HepG2 (cell line): ENCODE measurements around the gene CFAP92. TPM values are rescaled to one million over a fixed set of nuclear protein-coding genes. Genes with fewer than 3 reads are reported as not detected.
A peak's percentile ranks its signal among the peaks of the same experiment; 100 is the strongest.

Source experiments
- ATAC-seq: fragments of 200-7000 bp; cut with Tn5 transposase; 3 replicates; pipeline ENCODE4 v1.9.1; 2020; ENCODE audit warnings: mild to moderate bottlenecking, moderate library complexity
- BruUV-seq: library from RNA; stranded (reverse); fragments of 400-500 nt; replicated peaks from 2 replicates; lab custom pipeline; 2021; lab: Mats Ljungman, UMichigan
- CTCF ChIA-PET: fragments of 300-600 bp; formaldehyde crosslinking; extraction: SDS; loops from one replicate; lab custom pipeline; 2021; ENCODE audit warnings: low total read pairs, inconsistent platforms, low intra/inter-chr PET ratio; lab: Yijun Ruan, JAX
- POLR2A ChIA-PET: fragments of 350-600 bp; sonication (Branson Sonifier 250); formaldehyde crosslinking; loops from one replicate; lab custom pipeline; 2020; ENCODE audit warnings: antibody characterized with exemption, inconsistent platforms; lab: Yijun Ruan, JAX
- DNase-seq: peaks from one replicate; pipeline ENCODE4 v3.0.0-alpha.2; 2015; ENCODE audit warnings: low spot score
- FAIRE-seq: peaks from 3 replicates; lab custom pipeline; 2011; peaks lifted over from hg19 to GRCh38; lab: Jason Lieb, UNC
- H2AFZ ChIP-seq: one replicate; pipeline ENCODE4 v1.6.1; 2011; ENCODE audit warnings: low read length, inconsistent platforms
- H3K27ac ChIP-seq: fragments of 300-600 bp; 3 replicates; pipeline ENCODE4 v1.8.0; 2011; ENCODE audit warnings: mixed run types, mild to moderate bottlenecking, mixed read lengths, low read length, inconsistent platforms; ENCODE audit not compliant: insufficient read depth; ENCODE audit errors: extremely low read length
- H3K27me3 ChIP-seq, 2 experiments: fragments of 200-600 bp in 1 of 2; 2 replicates in 1 of 2; 3 replicates in 1 of 2; pipeline versions ENCODE4 v1.6.0 to v1.8.0; 2011; ENCODE audit warnings: low read length in 2 of 2, mild to moderate bottlenecking in 2 of 2, moderate library complexity in 2 of 2, inconsistent platforms in 1 of 2; ENCODE audit not compliant: insufficient read depth in 2 of 2, control insufficient read depth in 1 of 2
- H3K36me3 ChIP-seq, 2 experiments: fragments of 200-600 bp in 1 of 2; replicated peaks in 1 of 2; 2 replicates in 1 of 2; 3 replicates in 1 of 2; pipeline versions ENCODE4 v1.5.1 to v1.8.0; 2011; ENCODE audit warnings: low read length in 2 of 2, inconsistent platforms in 1 of 2; ENCODE audit not compliant: insufficient read depth in 2 of 2, control insufficient read depth in 1 of 2
- H3K4me1 ChIP-seq: 2 replicates; pipeline ENCODE4 v1.5.1; 2012; ENCODE audit warnings: low read length, inconsistent platforms; ENCODE audit not compliant: insufficient read depth
- H3K4me2 ChIP-seq: 2 replicates; pipeline ENCODE4 v1.6.0; 2011; ENCODE audit warnings: low read depth, low read length, inconsistent platforms
- H3K4me3 ChIP-seq, 3 experiments: fragments of 200-600 bp in 1 of 3; sonication (generic), shearing (Covaris generic) in 1 of 3; replicated peaks in 1 of 3; 2 replicates each; pipeline ENCODE4 v1.5.1; 2011 to 2016; ENCODE audit warnings: low read length in 3 of 3, inconsistent platforms in 2 of 3, low read depth in 2 of 3, mild to moderate bottlenecking in 2 of 3, control low read depth in 1 of 3, mixed read lengths in 1 of 3; ENCODE audit not compliant: insufficient read depth in 1 of 3
- H3K79me2 ChIP-seq: one replicate; pipeline ENCODE4 v1.6.1; 2011; ENCODE audit warnings: low read length, inconsistent platforms; ENCODE audit not compliant: insufficient read depth
- H3K9ac ChIP-seq: 2 replicates; pipeline ENCODE4 v1.6.0; 2011; ENCODE audit warnings: mild to moderate bottlenecking, low read depth, low read length, inconsistent platforms; ENCODE audit not compliant: insufficient read depth
- H3K9me3 ChIP-seq: 2 replicates; pipeline ENCODE4 v1.5.1; 2012; ENCODE audit warnings: mild to moderate bottlenecking, low read length
- H4K20me1 ChIP-seq: 2 replicates; pipeline ENCODE4 v1.6.0; 2011; ENCODE audit warnings: inconsistent platforms, mild to moderate bottlenecking, low read length, moderate library complexity; ENCODE audit not compliant: insufficient read depth
- ETV5 ChIP-seq: IDR thresholded peaks from 2 replicates; pipeline ENCODE4 v1.6.1; 2018; ENCODE audit warnings: missing biosample characterization, missing genetic modification reagents, inconsistent platforms, borderline replicate concordance
- MAFF ChIP-seq: IDR thresholded peaks from 2 replicates; pipeline ENCODE4 v1.6.1; 2011; ENCODE audit warnings: low read depth, low read length, improper control_type of control experiment
- MAFK ChIP-seq, 2 experiments: IDR thresholded peaks in 1 of 2; conservative IDR thresholded peaks in 1 of 2; 2 replicates each; pipeline ENCODE4 v1.6.1; 2011; ENCODE audit warnings: improper control_type of control experiment in 2 of 2, low read length in 2 of 2
- NCOA5 ChIP-seq: sonication (generic); formaldehyde crosslinking; IDR thresholded peaks from 2 replicates; pipeline ENCODE4 v1.4.0; 2020; ENCODE audit warnings: missing genetic modification reagents
- NFE2L2 ChIP-seq: fragments of 150-350 bp; IDR thresholded peaks from 2 replicates; pipeline ENCODE4 v1.6.1; 2014; ENCODE audit warnings: low read length
- NRL ChIP-seq: sonication (generic); formaldehyde crosslinking; IDR thresholded peaks from 2 replicates; pipeline ENCODE4 v1.5.0; 2020; ENCODE audit warnings: missing genetic modification reagents, mild to moderate bottlenecking, moderate library complexity, borderline replicate concordance
- PRMT3 ChIP-seq: sonication (generic); formaldehyde crosslinking; IDR thresholded peaks from 2 replicates; pipeline ENCODE4 v1.8.1; 2022; ENCODE audit warnings: low read depth, mild to moderate bottlenecking, moderate library complexity, missing genetic modification reagents, borderline replicate concordance
- RARG ChIP-seq: sonication (generic); formaldehyde crosslinking; IDR thresholded peaks from 2 replicates; pipeline ENCODE4 v1.4.0; 2020; ENCODE audit warnings: low read depth, mild to moderate bottlenecking, missing genetic modification reagents
- SMC3 ChIP-seq: IDR thresholded peaks from 2 replicates; pipeline ENCODE4 v1.6.1; 2011; ENCODE audit warnings: low read length, improper control_type of control experiment
- ZBTB38 ChIP-seq: sonication (generic); formaldehyde crosslinking; IDR thresholded peaks from 2 replicates; pipeline ENCODE4 v1.5.1; 2020; ENCODE audit warnings: mild to moderate bottlenecking, missing genetic modification reagents
- ZFP90 ChIP-seq: sonication (generic); formaldehyde crosslinking; IDR thresholded peaks from 2 replicates; pipeline ENCODE4 v1.8.0; 2022; ENCODE audit warnings: missing genetic modification reagents, mild to moderate bottlenecking, inconsistent platforms, borderline replicate concordance
- ZMYM4 ChIP-seq: sonication (generic); formaldehyde crosslinking; IDR thresholded peaks from 2 replicates; pipeline ENCODE4 v1.8.1; 2023; ENCODE audit warnings: mild to moderate bottlenecking, missing genetic modification reagents
- ZNF891 ChIP-seq: sonication (generic); formaldehyde crosslinking; IDR thresholded peaks from 2 replicates; pipeline ENCODE4 v1.5.0; 2020; ENCODE audit warnings: mild to moderate bottlenecking, missing genetic modification reagents
- WGBS: methylation state at CpG from one replicate; pipeline ENCODE4 v1.1.6; 2017; ENCODE audit warnings: low lambda C conversion rate; 5-methylcytosine and 5-hydroxymethylcytosine counted together
- in situ Hi-C: cut with HindIII; loops from 2 replicates; pipeline ENCODE4 v1.10.0; 2017; ENCODE audit warnings: low pct_unique_long_range_greater_than_20kb; ENCODE audit not compliant: extremely low pct_ligation_motif_present
- intact Hi-C: fragments of 100-400 bp; cut with micrococcal nuclease; formaldehyde crosslinking; loops from one replicate; pipeline ENCODE4 v1.10.0; 2022; ENCODE audit not compliant: unreplicated experiment
- polyA plus RNA-seq, 8 experiments: library from polyadenylated mRNA; depleted of rRNA in 3 of 8; stranded (reverse) in 7 of 8; unstranded in 1 of 8; fragments of >200 nt; fragmentation: Illumina TruSeq in 4 of 8; extraction: Trizol in 4 of 8; gene quantifications; 2 replicates each; pipeline versions ENCODE4 v1.2.1 to v1.2.3, GENCODE V29; 2011 to 2016; ENCODE audit warnings: low read depth in 4 of 8, missing spikeins in 1 of 8, mixed read lengths in 1 of 8; ENCODE audit not compliant: insufficient read depth in 1 of 8
- total RNA-seq, 5 experiments: library from RNA; depleted of rRNA; stranded (reverse); fragments of >200 nt; fragmentation: Illumina TruSeq; extraction: Trizol; gene quantifications; 2 replicates each; pipeline ENCODE4 v1.2.3, GENCODE V29; 2016; ENCODE audit warnings: low read depth in 1 of 5

Gene CFAP92
- total and polyA plus RNA-seq, 2 of the 13 experiments (the other 11 are each of a cell fraction or from before 2014, with no cell fraction given): 0.18 to 0.46 TPM

DNA sequence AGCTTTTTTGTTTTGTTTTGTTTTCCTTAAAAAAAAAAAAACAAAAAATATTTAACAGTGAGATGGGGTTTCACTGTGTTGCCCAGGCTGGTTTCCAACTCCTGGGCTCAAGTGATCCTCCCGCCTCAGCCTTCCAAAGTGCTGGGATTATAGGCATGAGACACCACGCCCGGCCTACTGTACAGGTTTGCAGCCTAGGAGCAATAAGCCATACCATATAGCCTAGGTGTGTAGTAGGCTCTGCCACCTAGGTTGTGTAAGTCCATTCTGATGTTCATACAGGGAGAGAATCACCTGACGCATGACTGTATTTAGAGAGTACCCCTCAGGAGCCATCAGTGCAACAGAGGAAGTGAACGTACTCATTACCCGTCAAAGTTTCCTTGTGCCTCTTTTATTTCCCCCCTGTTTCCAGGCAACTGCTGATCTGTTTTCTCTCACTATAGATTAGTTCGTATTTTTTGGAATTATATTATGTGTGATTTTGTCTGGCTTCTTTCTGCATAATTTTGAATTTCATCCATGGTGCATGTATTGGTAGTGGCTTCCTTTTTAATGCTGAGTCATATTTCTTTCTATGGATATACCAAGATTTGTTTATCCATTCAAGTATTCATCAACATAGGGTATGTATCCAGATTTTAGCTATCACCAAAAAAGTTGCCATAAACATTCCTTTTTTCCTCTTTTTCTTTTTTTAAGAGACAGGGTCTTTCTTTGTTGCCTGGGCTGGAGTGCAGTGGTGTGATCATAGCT, 104.6 kb downstream of the CFAP92 start:
- no peak overlapping the region for H3K27ac ChIP-seq
- CTCF ChIA-PET: no interaction called here
- H3K4me2 ChIP-seq: no peak overlapping the region
- no peak overlapping the region for H3K4me3 ChIP-seq
- no peak overlapping the region for H2AFZ ChIP-seq
- H3K79me2 ChIP-seq: peaks cover under 1% of the 10 kb centered on the region
- H3K9ac ChIP-seq: no peak overlapping the region
- BruUV-seq: no TSS peak
- TF ChIP-seq ZMYM4 (no peak), NFE2L2 (peak; percentile 73), MAFF (0 out of 2 replicates have a peak, but pooled peaks have one; percentile 4), MAFK (conservative IDR thresholded peaks at IDR 0.05 in 1 of 2, IDR thresholded peaks at IDR 0.05 in 1 of 2; ENCODE audit: low read length in 2 of 2) (peak; percentile 66 to 74)
- TF ChIP-seq, all 625 proteins: peak for 3
- POLR2A ChIA-PET: interaction anchor here (1.6 kb wide), 1 partner anchor 10 kb away, joined by 4 read pairs; no protein-coding TSS in a partner anchor
- Histone ChIP-seq H3K4me1 (no peaks in the 10 kb centered on the region), H3K9me3 (no peaks in the 10 kb centered on the region), H4K20me1 (no peaks in the 10 kb centered on the region), H3K27me3 (no peaks in the 10 kb centered on the region), H3K36me3 (peaks cover 10 to 27% of the 10 kb centered on the region in 2 experiments; a peak in 4 of 5 replicates)
- no peak for DNase-seq
- no peak for ATAC-seq
- FAIRE-seq: no peak
- in situ Hi-C loops: no loop called here
- WGBS: 96% methylated on average over 7 of the region's 7 CpGs
- intact Hi-C loops: no loop called here

DNA sequence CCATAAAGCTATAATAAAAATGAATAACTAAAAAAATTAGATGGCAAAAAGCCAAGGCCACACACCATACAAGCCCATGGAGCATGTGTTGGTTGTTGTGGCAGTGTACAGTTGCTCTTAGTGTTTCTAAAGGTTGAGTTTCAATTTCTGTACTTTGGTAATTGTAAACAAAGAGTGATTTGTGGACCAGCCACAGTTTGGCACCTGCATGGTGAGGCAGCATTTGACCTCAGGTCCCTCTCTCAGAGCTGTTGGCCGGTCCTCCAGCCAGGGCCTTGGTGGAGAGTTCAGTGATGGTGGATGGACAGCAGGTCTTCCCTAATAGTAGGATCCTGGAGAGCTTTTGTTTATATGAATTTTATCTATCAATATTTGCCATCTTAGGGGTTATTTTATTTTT, 108.9 kb downstream of the CFAP92 start:
- no peaks in the 10 kb centered on the region for H3K9me3 ChIP-seq
- no peaks in the 10 kb centered on the region for H4K20me1 ChIP-seq
- POLR2A ChIA-PET: no interaction called here
- no peak overlapping the region for H3K4me3 ChIP-seq
- peaks cover 31% of the 10 kb centered on the region for H3K79me2 ChIP-seq
- BruUV-seq: no TSS peak
- no peak overlapping the region for H3K4me2 ChIP-seq
- no peak overlapping the region for H3K27ac ChIP-seq
- intact Hi-C loops (no loop called here), in situ Hi-C loops (no loop called here)
- CTCF ChIA-PET: no interaction called here
- no peak overlapping the region for H3K9ac ChIP-seq
- DNase-seq (no peak), FAIRE-seq (no peak), ATAC-seq (no peak)
- TF ChIP-seq SMC3 (no peak), ZFP90 (no peak), NRL (CRISPR knock-in tag) (no peak), ETV5 (CRISPR knock-in tag) (no peak), ZNF891 (CRISPR knock-in tag) (no peak), PRMT3 (CRISPR knock-in tag) (no peak), ZBTB38 (CRISPR knock-in tag) (no peak), NCOA5 (no peak), RARG (CRISPR knock-in tag) (no peak)
- no peak overlapping the region for H2AFZ ChIP-seq
- 100% methylated on average over 1 of the region's 1 CpG for WGBS
- H3K36me3 ChIP-seq: peaks cover 6 to 35% of the 10 kb centered on the region in 2 experiments
- H3K27me3 ChIP-seq: no peaks in the 10 kb centered on the region; a peak in 1 of 5 replicates
- peaks cover 20% of the 10 kb centered on the region for H3K4me1 ChIP-seq
